ENCODE measurements around the gene ARID2.

The ARID2 gene

DNA sequence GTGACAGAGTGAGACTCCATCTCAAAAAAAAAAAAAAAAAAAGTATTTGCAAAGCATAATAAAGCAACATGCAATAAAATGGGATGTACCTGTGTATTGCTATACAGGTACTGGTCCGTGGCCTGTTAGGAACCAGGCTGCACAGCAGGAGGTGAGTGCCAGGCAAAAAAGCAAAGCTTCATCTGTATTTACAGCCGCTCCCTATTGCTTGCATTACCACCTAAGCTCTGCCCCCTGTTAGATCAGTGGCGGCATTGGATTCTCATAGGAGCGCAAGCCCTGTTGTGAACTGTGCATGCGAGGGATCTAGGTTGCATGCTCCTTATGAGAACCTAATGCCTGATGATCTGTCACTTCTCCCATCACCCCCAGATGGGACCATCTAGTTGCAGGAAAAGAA, 147.6 kb downstream of the ARID2 start:
- no peaks in the 10 kb centered on the region for H3K27me3 ChIP-seq (ENCODE audit: control insufficient read depth, insufficient read depth, low read length)
- peaks cover 14% of the 10 kb centered on the region for H3K36me3 ChIP-seq (ENCODE audit: insufficient read depth, low read length)
- no peak overlapping the region for H3K4me3 ChIP-seq (ENCODE audit: low read length)
- H3K9me3 ChIP-seq (replicated peaks; ENCODE audit: low read length), result no peaks in the 10 kb centered on the region
- H3K4me1 ChIP-seq (ENCODE audit: control insufficient read depth, insufficient read depth, low read length), result no peaks in the 10 kb centered on the region
- H3K9ac ChIP-seq (ENCODE audit: low read depth, low read length), result no peak overlapping the region
- H3K4me2 ChIP-seq (ENCODE audit: low read length), result no peak overlapping the region

DNA sequence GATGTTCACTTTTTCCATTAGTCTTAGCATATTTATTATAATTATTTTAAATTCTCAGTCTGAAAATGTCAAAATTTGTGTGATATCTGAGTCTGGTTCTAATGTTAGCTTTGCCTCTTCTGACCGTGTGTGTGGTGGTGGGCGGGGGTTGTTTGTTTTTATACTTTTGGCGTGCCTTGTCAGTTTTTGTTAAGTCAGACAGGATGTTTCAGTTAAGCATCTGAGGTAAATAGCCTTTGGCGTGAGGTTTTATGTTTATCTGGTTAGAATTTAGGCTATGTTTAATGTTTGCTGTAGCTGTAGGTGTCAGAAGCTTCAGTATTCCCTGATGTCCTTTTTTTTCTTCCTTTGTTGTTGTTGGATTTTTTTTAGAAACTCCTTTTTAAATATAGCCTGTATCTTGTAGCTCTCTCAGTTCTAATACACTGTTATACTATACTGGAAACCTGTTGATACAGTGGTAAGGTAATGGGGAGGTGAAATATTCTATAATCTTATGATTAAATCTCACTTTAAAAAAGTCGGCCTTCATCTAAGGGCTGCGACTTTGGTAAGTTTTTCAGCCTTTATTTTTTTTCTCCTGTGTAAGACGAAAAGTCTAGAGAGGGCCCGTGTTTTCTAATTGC, 149.2 kb downstream of the ARID2 start:
- no peaks in the 10 kb centered on the region for H3K27me3 ChIP-seq (ENCODE audit: control insufficient read depth, insufficient read depth, low read length)
- H3K4me3 ChIP-seq (ENCODE audit: low read length), result no peak overlapping the region
- peaks cover 12% of the 10 kb centered on the region for H3K36me3 ChIP-seq (ENCODE audit: insufficient read depth, low read length)
- no peaks in the 10 kb centered on the region for H3K4me1 ChIP-seq (ENCODE audit: control insufficient read depth, insufficient read depth, low read length)
- H3K9me3 ChIP-seq (replicated peaks; ENCODE audit: low read length), result no peaks in the 10 kb centered on the region
- no peak overlapping the region for H3K4me2 ChIP-seq (ENCODE audit: low read length)
- no peak overlapping the region for H3K9ac ChIP-seq (ENCODE audit: low read depth, low read length)

DNA sequence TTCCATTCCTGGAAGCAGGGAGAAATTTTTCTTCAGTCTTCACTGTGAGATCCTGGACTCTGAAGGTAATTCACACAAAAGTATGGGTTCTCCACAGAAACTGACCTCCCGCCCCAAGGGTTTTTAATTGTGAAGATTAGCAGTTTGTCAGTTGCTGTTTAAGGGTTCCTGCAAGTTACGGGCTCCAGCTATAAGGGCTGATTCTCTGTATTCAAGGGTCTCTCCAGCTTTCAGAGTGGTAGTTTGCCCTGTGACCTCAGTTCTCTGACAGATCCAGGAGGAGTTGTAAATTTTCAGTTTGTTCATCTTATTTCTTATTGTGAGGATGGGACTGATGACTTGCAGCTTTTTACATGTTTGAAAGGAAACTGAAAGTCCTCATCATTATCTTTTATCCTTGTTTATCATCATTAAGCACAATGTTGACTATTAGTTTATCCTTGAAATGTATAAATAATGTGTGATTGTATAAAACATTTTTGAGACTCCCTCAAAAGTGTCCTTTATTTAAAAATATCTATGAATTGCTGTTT, 149.9 kb downstream of the ARID2 start:
- Histone ChIP-seq H3K9ac (ENCODE audit: low read depth, low read length) (no peak overlapping the region), H3K4me3 (ENCODE audit: low read length) (no peak overlapping the region), H3K9me3 (replicated peaks; ENCODE audit: low read length) (no peaks in the 10 kb centered on the region), H3K4me1 (ENCODE audit: control insufficient read depth, insufficient read depth, low read length) (no peaks in the 10 kb centered on the region), H3K4me2 (ENCODE audit: low read length) (no peak overlapping the region), H3K36me3 (ENCODE audit: insufficient read depth, low read length) (peaks cover 7% of the 10 kb centered on the region), H3K27me3 (ENCODE audit: control insufficient read depth, insufficient read depth, low read length) (no peaks in the 10 kb centered on the region)

DNA sequence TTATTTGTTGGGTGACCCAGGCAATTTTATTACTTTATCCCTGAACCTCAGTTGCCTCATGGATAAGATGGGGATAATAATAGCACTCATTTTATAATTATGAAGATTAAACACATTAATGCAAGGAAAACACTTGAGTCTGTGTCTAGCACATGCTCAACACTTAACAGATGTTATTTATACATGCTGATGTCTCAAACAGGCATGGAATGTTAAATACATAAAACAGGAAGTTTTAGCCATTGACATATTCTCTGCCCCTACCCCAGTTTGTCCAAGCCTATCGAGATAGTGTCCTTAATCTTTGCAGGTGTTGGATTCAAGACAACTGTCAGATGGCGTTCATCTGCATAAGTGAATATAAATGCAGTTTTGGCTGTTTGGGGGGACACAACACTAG, 151.0 kb downstream of the ARID2 start:
- no peak overlapping the region for H3K9ac ChIP-seq (ENCODE audit: low read depth, low read length)
- H3K9me3 ChIP-seq (replicated peaks; ENCODE audit: low read length), result no peaks in the 10 kb centered on the region
- no peaks in the 10 kb centered on the region for H3K4me1 ChIP-seq (ENCODE audit: control insufficient read depth, insufficient read depth, low read length)
- H3K4me2 ChIP-seq (ENCODE audit: low read length), result no peak overlapping the region
- no peak overlapping the region for H3K4me3 ChIP-seq (ENCODE audit: low read length)
- peaks cover under 1% of the 10 kb centered on the region for H3K36me3 ChIP-seq (ENCODE audit: insufficient read depth, low read length)
- H3K27me3 ChIP-seq (ENCODE audit: control insufficient read depth, insufficient read depth, low read length), result no peaks in the 10 kb centered on the region

DNA sequence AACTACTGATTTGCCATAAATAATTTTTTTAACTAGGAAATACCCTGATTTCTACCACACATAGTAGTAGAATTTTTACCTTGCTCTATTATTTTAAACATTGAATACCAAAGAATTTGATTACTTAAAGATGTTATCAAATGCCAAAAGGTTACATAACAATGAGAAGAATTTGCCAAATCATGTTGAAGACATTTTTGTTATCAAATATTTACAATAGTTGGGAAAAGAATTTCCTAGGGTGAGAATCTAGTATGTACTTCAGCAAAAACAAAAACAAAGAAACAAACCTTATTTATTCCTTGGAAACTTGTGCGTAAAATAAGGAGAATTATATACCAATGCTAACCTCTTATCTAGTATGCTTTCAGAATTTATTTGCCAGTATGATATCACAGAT, 153.7 kb downstream of the ARID2 start:
- no peak overlapping the region for H3K9ac ChIP-seq (ENCODE audit: low read depth, low read length)
- no peaks in the 10 kb centered on the region for H3K4me1 ChIP-seq (ENCODE audit: control insufficient read depth, insufficient read depth, low read length)
- no peak overlapping the region for H3K4me2 ChIP-seq (ENCODE audit: low read length)
- H3K9me3 ChIP-seq (replicated peaks; ENCODE audit: low read length), result no peaks in the 10 kb centered on the region
- H3K27me3 ChIP-seq (ENCODE audit: control insufficient read depth, insufficient read depth, low read length), result no peaks in the 10 kb centered on the region
- peaks cover 5% of the 10 kb centered on the region for H3K36me3 ChIP-seq (ENCODE audit: insufficient read depth, low read length)
- no peak overlapping the region for H3K4me3 ChIP-seq (ENCODE audit: low read length)

DNA sequence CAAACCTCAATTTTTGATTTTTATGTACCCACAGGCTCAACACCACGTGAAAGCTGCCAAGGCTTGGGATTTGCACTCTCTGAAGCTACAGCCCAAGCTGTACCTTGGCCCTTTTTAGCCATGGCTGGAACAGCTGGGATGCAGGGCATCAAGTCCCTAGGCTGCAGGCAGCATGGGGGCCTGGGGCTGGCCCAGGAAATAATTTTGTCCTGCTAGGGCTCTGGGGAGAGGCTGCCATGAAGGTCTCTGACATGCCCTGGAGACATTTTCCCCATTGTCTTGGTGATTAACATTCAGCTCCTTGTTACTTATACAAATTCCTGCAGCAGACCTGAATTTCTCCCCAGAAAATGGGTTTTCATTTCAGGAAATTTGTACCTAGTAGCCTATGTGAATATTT, 157.2 kb downstream of the ARID2 start:
- Histone ChIP-seq H3K4me2 (ENCODE audit: low read length) (no peak overlapping the region), H3K9me3 (replicated peaks; ENCODE audit: low read length) (no peaks in the 10 kb centered on the region), H3K4me3 (ENCODE audit: low read length) (no peak overlapping the region), H3K27me3 (ENCODE audit: control insufficient read depth, insufficient read depth, low read length) (no peaks in the 10 kb centered on the region), H3K9ac (ENCODE audit: low read depth, low read length) (no peak overlapping the region), H3K4me1 (ENCODE audit: control insufficient read depth, insufficient read depth, low read length) (no peaks in the 10 kb centered on the region), H3K36me3 (ENCODE audit: insufficient read depth, low read length) (peaks cover 5% of the 10 kb centered on the region)

DNA sequence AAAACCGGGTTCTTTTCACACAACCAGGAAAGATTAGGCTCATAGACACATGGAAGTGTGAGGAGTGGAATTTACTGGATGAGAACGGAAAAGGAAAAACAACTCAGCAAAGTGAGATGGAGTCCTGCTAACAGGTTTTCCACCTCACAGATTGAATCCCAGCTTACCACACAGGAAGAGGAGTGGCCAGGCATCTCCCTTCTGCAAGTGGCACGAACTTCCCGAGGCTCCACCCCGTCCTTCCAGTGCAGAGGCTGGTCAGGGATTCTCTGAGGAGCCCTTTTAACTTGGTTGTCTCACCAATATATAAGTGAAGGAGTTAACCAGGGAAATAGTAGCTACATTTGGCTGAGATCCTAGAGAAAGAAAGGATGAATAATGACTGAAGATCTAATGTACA, 158.0 kb downstream of the ARID2 start:
- no peak overlapping the region for H3K9ac ChIP-seq (ENCODE audit: low read depth, low read length)
- H3K9me3 ChIP-seq (replicated peaks; ENCODE audit: low read length), result no peaks in the 10 kb centered on the region
- H3K4me1 ChIP-seq (ENCODE audit: control insufficient read depth, insufficient read depth, low read length), result no peaks in the 10 kb centered on the region
- no peak overlapping the region for H3K4me3 ChIP-seq (ENCODE audit: low read length)
- H3K4me2 ChIP-seq (ENCODE audit: low read length), result no peak overlapping the region
- H3K36me3 ChIP-seq (ENCODE audit: insufficient read depth, low read length), result peaks cover 5% of the 10 kb centered on the region
- H3K27me3 ChIP-seq (ENCODE audit: control insufficient read depth, insufficient read depth, low read length), result no peaks in the 10 kb centered on the region

DNA sequence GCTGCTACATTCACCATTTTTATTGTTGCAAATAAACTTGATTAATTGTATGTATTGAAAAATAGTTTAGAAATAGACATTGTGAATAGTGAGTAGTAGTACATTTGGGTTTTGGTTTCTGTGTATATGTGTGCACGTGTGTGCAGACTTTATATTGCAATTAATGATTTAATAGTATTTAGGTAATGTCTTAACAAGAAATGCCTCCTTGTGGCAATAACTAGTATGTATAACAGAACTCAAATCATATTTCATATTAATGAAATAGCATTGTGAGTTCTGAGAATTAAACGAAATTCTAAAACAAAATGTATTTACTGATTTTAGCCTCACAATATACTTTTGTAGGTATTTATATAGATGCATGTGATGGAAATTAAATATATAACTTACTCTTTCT, 160.8 kb downstream of the ARID2 start:
- Histone ChIP-seq H3K36me3 (ENCODE audit: insufficient read depth, low read length) (peaks cover 16% of the 10 kb centered on the region), H3K9ac (ENCODE audit: low read depth, low read length) (no peak overlapping the region), H3K4me3 (ENCODE audit: low read length) (no peak overlapping the region), H3K9me3 (replicated peaks; ENCODE audit: low read length) (no peaks in the 10 kb centered on the region), H3K27me3 (ENCODE audit: control insufficient read depth, insufficient read depth, low read length) (no peaks in the 10 kb centered on the region), H3K4me1 (ENCODE audit: control insufficient read depth, insufficient read depth, low read length) (no peaks in the 10 kb centered on the region), H3K4me2 (ENCODE audit: low read length) (no peak overlapping the region)

DNA sequence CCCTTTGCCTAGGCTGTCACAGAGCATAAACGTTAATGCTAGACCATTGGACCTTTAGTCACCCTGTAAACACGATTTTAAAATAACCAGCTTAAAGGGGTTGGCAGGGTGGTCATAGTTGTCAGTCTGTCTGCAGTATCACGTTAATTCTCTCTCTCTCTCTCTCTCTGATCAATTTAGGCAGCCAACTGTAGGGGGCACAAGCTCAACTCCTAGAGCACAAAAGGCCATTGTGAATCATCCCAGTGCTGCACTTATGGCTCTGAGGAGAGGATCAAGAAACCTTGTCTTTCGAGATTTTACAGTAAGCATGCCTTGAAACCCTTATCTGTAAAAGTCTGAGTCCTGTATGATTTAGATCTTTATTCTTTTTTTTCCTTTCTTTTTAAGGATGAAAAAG, 163.7 kb downstream of the ARID2 start:
- no peaks in the 10 kb centered on the region for H3K9me3 ChIP-seq (replicated peaks; ENCODE audit: low read length)
- H3K4me3 ChIP-seq (ENCODE audit: low read length), result no peak overlapping the region
- no peak overlapping the region for H3K9ac ChIP-seq (ENCODE audit: low read depth, low read length)
- no peak overlapping the region for H3K4me2 ChIP-seq (ENCODE audit: low read length)
- H3K4me1 ChIP-seq (ENCODE audit: control insufficient read depth, insufficient read depth, low read length), result no peaks in the 10 kb centered on the region
- peaks cover 30% of the 10 kb centered on the region for H3K36me3 ChIP-seq (ENCODE audit: insufficient read depth, low read length)
- no peaks in the 10 kb centered on the region for H3K27me3 ChIP-seq (ENCODE audit: control insufficient read depth, insufficient read depth, low read length)

DNA sequence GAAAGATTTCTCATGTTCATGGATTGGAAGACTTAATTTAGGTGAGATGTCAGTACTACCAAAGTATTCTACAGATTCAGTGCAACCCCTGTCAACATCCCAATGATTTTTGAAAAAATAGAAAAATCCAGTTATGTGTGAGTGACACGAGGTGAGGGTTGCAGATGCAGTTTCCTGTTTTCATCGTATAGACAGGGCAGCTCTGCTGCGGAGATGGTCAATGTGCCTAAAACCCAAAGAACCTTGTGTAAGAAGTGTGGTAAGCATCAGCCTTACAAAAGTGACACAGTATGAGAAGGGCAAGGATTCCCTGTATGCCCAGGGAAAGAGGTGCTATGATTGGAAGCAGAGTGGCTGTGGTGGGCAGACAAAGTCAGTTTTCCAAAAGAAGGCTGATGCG, 166.5 kb downstream of the ARID2 start:
- no peak overlapping the region for H3K4me3 ChIP-seq (ENCODE audit: low read length)

DNA sequence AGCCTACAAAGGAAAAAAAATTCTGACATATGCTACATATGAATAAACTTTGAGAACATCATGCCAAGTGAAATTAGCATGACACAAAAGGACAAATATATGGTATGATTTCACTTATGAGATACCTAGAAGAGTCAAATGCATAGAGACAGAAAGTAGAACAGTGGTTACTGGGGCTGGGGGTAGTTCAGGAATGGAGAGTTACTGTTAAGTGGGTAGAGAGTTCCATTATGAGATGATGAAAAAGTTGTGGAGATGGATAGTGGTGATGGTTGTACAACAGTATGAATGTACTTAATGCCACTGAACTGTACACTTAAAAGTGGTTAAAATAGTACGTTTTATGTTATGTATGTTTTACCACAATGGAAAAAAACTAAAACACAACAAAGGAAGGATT, 168.6 kb downstream of the ARID2 start:
- Histone ChIP-seq H3K4me2 (ENCODE audit: low read length) (no peak overlapping the region), H3K9me3 (replicated peaks; ENCODE audit: low read length) (no peaks in the 10 kb centered on the region), H3K4me1 (ENCODE audit: control insufficient read depth, insufficient read depth, low read length) (no peaks in the 10 kb centered on the region), H3K27me3 (ENCODE audit: control insufficient read depth, insufficient read depth, low read length) (no peaks in the 10 kb centered on the region), H3K9ac (ENCODE audit: low read depth, low read length) (no peak overlapping the region), H3K36me3 (ENCODE audit: insufficient read depth, low read length) (peaks cover 37% of the 10 kb centered on the region), H3K4me3 (ENCODE audit: low read length) (no peak overlapping the region)

More for the DNA sequence above, 166.5 kb downstream of the ARID2 start:
- H3K9ac ChIP-seq (ENCODE audit: low read depth, low read length), result no peak overlapping the region
- no peaks in the 10 kb centered on the region for H3K27me3 ChIP-seq (ENCODE audit: control insufficient read depth, insufficient read depth, low read length)
- no peaks in the 10 kb centered on the region for H3K9me3 ChIP-seq (replicated peaks; ENCODE audit: low read length)
- no peak overlapping the region for H3K4me2 ChIP-seq (ENCODE audit: low read length)
- peaks cover 37% of the 10 kb centered on the region for H3K36me3 ChIP-seq (ENCODE audit: insufficient read depth, low read length)
- no peaks in the 10 kb centered on the region for H3K4me1 ChIP-seq (ENCODE audit: control insufficient read depth, insufficient read depth, low read length)

DNA sequence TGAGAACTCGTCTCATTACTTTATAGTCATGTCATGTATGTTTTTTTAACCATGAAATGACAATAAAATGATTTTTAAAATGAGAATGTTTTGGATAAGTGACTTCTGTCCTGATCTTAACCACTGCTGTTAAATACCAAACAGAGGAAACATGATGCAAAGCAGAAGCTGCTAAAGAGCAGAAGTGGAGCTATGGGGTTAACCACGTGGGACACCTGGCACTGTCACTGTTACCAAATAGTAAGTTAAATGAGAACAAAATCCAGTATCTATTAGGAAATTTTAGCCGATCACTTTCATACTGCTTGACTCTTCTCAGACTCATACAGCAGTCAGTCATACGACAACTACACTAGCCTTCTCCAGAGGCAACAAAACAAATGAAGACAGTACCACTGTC, 178.4 kb downstream of the ARID2 start:
- Histone ChIP-seq H3K27me3 (ENCODE audit: control insufficient read depth, insufficient read depth, low read length) (no peaks in the 10 kb centered on the region), H3K4me3 (ENCODE audit: low read length) (no peak overlapping the region), H3K4me2 (ENCODE audit: low read length) (no peak overlapping the region), H3K4me1 (ENCODE audit: control insufficient read depth, insufficient read depth, low read length) (no peaks in the 10 kb centered on the region), H3K36me3 (ENCODE audit: insufficient read depth, low read length) (peaks cover 8% of the 10 kb centered on the region), H3K9me3 (replicated peaks; ENCODE audit: low read length) (no peaks in the 10 kb centered on the region), H3K9ac (ENCODE audit: low read depth, low read length) (no peak overlapping the region)

Measured in skeletal muscle satellite cell (primary cell).